D721Med (cell line): ENCODE data around the gene SSX2IP.

Source experiments
- DNase-seq: peaks from one replicate; pipeline ENCODE4 v3.0.0; 2011; ENCODE audit warnings: low spot score; ENCODE audit not compliant: insufficient read length
- FAIRE-seq: peaks from 2 replicates; lab custom pipeline; 2011; peaks lifted over from hg19 to GRCh38; lab: Jason Lieb, UNC
- CTCF ChIP-seq: IDR thresholded peaks from 2 replicates; pipeline ENCODE4 v1.5.1; 2012; ENCODE audit warnings: mild to moderate bottlenecking, control low read depth; ENCODE audit not compliant: insufficient read depth; ENCODE audit errors: missing control alignments

Gene SSX2IP

GRCh38 chr1:84709131-84709530 lies 18.9 kb upstream of the SSX2IP start:
- no peak for TF ChIP-seq CTCF
- DNase-seq (no peak), FAIRE-seq (peak; percentile 74)

- no peak for TF ChIP-seq CTCF
- no peak for DNase-seq
- FAIRE-seq, result no peak
Measured at GRCh38 chr1:84708031-84708430, 17.8 kb upstream of the SSX2IP start.

- TF ChIP-seq CTCF, result no peak
- DNase-seq (no peak), FAIRE-seq (no peak)
Measured at GRCh38 chr1:84705513-84705912, 15.3 kb upstream of the SSX2IP start.

- no peak for FAIRE-seq
- no peak for DNase-seq
- TF ChIP-seq CTCF, result no peak
Measured at GRCh38 chr1:84704872-84705417, 14.7 kb upstream of the SSX2IP start.

GRCh38 chr1:84703431-84703830 lies 13.2 kb upstream of the SSX2IP start:
- TF ChIP-seq CTCF, result no peak
- no peak for FAIRE-seq
- no peak for DNase-seq

- TF ChIP-seq CTCF, result no peak
- no peak for DNase-seq
Measured at GRCh38 chr1:84702143-84702542, 11.9 kb upstream of the SSX2IP start.

GRCh38 chr1:84701376-84701775 lies 11.1 kb upstream of the SSX2IP start:
- FAIRE-seq (peak; percentile 91), DNase-seq (no peak)
- TF ChIP-seq CTCF, result no peak

More at GRCh38 chr1:84702143-84702542, 11.9 kb upstream of the SSX2IP start:
- peak; percentile 95 for FAIRE-seq
